ENCODE data around the gene RSPH1.
"Not testable (repeated sequence)": the region's sequence is repeated elsewhere in the genome, so short reads cannot be mapped to it uniquely, and the experiment has no call there.

RSPH1 gene

DNA sequence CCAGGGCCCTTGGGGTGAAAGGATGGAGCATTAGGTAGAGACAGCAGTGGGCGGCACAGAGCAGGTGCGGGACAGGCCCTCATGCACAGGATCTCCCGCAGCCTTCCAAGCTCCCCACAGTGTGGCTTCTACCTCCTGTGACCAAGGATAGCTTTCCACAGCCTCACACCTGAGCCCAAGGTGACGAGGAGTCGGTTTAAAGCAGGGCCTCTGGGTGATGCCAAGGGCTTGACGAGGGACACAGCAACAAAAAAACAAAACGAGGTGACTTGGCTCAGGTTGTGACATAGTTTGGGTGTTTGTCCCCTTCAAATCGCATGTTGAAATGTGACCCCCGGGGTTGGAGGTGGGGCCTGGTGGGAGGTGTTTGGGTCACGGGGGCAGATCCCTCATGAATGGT is 15.3 kb downstream of the RSPH1 start:
- DNase-seq: no peak

DNA sequence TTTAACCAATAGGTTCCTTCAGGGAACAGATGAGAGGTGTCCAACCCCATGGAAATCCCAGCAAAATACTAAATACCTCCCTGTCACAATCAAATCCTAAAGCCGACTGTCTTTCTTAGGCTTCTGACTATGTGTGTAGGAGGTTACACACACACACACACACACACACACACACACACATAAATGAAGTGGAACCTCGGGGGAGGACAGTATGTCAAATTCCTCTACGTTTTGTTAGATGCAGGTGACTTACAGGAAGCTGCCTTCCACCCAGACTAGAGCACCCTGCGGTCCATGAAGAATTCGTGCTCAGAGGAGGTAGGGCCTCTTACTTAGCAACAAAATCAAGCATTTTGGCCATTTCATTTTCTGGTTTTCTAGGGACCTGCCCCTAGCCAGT is 16.4 kb downstream of the RSPH1 start:
- DNase-seq: no peak

DNA sequence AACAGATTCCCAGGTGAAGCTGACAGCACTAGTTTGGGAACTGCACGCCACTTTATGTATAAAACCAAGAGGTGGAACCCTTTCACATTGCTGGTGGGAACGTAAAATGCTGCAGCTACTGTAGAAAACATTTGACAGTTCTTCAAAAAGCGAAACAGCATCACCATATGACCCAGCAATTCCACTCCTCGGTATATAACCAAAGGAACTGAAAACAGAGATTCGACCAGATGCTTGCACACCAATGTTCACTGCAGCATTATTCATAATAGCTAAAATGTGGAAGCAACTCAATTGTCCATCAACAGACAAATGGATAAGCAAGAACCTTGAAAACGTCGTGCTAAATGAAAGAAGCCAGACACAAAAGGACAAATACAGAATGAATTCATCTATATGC is 17.5 kb downstream of the RSPH1 start:
- DNase-seq: no peak

DNA sequence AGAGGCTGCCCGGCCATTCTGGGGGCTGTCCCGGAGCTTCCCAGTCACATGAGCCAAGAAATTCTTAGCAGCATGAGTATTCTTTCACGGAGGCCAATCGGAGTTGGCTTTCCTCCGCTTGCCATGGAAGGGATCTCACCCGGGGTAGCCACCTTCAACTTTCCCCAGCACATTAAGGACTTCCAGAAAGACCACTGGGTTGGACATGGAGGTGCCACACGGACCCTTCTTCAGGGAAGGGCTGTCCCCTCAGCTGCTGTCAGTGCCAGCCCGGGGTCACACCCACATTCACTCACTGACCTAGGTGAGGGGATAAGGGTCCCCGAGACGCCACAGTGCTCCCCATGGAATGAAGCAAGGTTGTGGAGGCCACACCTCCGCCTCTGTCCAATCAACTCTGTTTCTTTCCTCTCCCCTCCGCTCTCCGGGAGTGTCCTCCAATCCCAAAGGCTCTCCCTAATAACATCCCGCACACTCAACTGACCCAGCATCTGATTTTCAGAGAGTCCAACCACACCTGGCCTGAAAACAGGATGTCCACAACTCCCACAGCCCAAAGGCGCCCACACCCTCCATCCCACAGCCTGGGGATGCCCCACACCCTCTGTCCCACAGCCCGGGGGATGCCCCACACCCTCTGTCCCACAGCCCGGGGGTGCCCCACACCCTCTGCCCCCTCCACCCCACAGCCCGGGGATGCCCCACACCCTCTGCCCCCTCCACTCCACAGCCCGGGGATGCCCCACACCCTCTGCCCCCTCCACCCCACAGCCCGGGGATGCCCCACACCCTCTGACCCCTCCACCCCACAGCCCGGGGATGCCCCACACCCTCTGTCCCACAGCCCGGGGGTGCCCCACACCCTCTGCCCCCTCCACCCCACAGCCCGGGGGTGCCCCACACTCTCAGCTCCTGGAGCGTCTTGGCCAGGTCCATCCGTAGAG is 19.4 kb downstream of the RSPH1 start:
- DNase-seq: no peak

DNA sequence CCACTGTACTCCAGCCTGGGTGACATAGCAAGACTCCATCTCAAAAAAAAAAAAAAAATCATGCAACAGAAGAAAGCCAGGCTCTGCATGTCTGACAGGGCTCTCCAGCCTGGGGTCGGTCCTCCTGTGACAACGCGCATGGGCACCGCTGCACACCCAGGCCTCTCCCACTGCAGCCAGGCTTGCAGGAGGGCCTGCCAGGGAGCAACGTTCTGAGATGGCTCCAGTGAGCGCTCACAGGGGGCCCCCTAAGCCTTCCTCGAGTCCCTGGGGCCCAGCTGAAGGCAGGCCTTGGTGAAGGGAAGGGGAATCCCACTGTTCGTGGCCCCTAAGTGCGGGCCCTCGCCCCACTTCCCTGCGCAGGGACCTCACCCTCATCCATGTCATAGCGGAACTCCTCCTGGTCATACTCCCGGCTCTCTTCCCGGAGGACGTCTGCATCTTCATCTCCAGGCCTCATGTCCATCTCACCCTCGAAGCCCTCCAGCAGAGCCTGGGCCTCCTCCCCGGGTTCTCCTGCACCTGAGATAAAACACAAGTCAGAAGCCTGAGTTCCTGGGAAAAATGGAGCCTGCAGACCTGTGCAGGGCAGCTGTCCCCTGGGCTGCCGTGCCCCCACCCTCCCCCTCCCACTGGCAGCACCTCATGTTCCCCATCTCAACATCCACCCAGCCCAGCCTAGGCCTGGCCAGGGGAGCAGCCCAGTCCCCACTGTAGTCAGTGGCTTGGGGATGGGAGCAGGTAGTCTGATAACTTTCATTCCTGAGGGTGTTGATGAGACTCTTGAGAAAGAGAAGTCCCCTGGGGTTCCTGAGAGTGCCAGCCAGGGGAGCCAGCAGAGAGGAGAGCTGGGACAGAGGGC is 20.3 kb downstream of the RSPH1 start:
- DNase-seq: no peak

DNA sequence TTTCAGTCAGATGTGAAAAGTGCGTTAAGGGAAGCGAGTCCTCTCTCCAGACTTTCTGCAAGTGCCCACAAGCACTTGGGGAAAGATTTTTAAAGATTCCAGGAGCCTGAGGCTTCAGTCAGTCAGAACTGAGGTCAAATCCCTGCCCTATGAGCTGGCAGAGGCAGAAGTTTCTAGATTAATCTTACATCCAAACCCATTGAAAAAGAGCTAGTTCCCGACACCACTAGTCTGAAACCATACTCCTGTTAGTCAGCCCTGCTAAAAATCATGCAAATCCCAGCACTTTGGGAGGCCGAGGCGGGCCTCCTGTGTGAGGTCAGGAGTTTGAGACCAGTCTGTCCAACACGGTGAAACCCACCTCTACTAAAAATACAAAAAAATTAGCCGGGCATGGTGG is 21.0 kb downstream of the RSPH1 start:
- DNase-seq: no peak

DNA sequence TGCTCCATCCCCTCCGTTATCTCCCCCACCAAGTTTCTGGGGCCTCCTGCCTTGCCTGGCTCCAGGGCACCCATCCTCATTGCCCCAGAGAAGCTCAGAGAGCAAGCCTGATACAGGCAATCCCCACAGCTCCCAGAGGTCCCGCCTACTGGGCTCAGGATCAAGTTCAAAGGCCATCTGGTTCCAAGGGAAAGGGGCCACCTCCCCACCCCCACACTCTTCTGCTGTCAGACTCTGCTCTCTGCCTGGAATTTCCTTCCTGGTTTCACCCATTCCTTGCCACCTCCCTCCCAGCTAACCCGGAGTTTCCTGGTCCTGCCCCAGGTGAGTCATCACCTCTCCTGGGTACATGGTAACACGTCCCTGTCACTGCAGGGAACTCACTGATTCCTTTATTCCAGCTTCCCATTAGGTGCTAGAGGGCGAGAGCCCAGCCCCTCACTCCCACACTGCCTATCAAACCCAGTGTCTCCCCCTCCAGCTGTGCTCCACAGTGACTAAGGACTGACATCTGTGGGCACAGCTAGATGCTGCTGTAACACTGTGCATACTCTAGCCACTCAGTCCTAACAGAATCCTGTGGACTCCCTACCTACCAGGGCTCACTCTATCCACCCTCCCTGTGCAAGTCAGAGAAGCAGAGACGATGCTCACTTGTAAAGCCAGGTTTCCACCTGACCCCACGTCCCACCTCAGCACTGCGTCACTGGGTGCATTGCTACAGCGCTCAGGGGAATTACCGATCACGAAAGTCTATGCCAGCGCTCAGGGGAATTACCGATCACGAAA is 21.8 kb downstream of the RSPH1 start:
- no peak for DNase-seq

DNA sequence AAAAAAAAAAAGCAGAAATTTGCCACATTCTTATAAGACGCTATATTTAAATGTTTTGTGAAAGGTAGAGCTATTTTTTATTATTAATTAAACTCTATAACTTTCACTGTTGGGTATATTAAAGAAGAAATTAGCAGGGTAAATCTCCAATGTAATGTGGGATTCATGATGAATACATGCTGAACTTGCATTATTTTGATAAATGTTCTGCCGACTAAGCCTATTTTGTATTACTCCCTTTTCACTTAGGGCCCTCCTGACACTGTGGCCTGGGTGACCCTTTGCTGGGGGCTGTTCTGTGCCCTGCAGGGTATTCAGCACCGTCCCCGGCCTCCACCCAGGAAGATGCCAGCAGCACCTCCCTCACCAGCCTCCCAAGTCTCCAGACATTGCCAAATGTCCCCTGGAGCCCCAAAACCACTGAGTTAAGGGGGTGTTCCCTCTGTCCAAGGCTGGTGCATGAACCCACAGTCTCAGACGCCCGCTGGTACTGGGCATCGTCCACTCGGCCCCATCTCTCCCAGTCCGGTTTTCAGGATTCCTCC is 22.5 kb downstream of the RSPH1 start:
- DNase-seq: no peak

DNA sequence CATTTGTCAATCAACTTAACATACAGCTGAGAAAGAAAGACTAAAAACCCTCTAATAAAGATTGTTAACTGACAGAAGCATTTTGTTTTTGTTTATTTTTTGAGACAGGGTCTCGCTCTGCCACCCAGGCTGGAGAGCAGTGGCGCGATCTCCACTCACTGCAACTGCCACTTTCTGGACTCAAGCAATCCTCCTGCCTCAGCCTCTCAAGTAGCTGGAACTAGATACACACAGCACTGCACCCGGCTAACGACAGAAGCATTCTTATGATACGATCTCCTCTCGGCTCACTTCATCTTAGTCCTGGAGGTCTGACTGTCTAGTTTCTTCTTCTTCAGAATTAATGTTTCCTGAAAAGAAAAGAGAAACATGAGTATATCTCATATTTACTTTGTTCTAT is 23.5 kb downstream of the RSPH1 start:
- DNase-seq: no peak

DNA sequence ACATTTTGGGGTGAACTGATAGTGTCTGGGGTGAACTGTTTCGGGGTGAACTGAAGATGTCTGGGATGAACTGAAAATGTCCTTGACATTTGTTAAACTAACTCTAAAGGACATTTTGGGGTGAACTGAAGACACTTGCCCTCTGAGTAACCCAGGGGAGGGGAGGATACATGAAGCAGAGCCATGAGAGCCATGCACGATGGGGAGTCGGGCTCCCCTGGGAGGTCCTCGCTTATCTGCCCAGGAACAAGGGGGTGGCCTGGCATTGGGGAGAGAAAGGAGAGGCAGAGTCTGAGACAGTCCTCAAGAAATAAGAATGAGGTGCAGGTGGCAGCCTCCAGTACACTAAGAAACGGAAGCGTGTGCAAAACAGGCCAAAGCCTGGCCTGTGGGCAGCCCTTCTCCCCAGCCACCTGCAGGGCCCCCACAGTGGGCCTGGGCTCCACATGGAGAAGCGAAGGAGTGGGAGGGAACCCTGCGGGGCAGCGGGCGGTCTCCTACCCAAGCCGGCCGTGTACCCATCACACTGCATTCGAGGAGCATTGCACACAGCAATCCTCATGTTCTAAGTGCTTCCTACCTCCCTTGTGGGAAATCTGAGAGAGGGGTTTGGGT is 24.2 kb downstream of the RSPH1 start:
- DNase-seq: no peak

DNA sequence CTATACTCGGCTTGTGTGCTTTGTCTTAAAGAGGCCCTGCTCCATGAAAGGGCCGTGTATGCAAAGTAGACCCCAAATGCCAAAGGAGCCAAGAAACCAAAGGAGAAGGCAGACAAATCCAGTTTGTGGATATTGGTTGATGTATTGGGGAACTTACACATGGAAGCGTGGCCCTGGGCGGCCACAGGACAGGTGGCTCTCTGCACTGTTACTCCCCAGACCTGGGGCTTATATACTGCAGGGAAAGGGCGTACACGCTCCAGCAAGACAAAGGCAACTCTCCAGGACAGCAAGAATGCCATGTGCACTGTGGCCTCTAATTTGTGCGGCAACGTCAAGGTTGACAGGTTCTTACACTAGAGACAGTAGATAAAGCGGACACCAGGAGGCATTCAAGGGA is 24.8 kb downstream of the RSPH1 start:
- no peak for DNase-seq

DNA sequence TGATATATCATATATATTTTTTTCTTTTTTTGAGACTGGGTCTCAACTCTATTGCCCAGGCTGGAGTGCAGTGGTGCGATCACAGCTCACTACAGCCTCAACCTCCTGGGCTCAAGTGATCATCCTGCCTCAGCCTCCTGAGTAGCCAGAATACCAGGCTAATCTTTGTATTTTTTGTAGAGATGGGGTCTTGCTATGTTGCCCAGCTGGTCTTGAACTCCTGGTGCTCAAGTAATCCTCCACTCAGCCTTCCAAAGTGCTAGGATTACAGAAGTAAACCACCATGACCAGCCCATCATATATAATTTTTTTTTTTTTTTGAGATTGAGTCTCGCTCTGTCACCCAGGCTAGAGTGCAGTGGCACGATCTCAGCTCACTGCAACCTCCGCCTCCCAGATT is 26.3 kb downstream of the RSPH1 start:
- not testable (repeated sequence) for DNase-seq

DNA sequence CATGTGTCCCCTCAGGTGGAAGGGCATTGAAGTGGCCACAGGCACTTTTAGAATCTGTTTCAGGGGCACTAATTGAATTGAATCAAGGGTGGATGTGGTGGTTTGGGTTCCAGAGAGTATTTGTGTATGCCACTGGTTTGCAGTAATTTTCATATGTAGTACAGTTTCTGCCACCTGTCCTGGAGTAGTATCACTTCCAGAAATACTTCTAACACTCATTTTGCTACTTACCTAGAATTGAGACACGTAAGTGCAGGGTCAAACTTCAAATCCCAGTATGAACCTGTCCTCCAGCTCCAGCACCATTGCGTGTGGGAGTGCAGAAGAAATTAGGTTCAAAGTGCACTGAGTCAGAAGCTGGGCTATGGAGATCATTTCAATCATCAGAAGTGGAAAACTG is 26.8 kb downstream of the RSPH1 start:
- DNase-seq: no peak

DNA sequence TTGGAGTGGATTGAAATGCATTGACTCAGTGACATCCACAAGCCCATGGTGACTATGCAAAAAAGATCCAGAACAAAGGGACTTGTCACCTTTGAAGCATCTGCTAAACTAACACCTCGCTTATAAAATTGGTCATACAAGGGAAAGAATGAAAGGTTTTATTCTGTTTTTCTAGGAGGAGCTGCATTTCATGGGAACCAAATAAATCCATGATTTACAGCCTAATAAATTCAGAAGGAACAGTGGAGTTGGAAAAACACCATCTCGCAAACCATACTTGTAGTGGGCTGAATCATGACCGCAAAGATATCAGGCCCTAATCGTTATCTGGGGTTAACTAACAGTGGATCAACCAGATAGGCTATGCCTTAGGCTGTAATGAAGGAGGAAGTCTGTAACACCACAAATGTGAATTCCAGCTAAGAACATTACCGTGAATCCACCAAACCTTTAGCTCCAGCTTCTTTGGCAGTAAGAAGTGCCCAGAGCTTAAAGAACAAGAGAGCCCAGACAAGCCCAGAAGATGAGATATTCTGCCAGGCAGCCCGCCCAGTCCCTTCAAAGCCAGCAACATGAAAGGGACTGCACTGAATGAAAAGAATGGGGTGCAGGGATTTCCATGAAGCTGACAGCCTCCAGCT is 27.4 kb downstream of the RSPH1 start:
- no peak for DNase-seq

DNA sequence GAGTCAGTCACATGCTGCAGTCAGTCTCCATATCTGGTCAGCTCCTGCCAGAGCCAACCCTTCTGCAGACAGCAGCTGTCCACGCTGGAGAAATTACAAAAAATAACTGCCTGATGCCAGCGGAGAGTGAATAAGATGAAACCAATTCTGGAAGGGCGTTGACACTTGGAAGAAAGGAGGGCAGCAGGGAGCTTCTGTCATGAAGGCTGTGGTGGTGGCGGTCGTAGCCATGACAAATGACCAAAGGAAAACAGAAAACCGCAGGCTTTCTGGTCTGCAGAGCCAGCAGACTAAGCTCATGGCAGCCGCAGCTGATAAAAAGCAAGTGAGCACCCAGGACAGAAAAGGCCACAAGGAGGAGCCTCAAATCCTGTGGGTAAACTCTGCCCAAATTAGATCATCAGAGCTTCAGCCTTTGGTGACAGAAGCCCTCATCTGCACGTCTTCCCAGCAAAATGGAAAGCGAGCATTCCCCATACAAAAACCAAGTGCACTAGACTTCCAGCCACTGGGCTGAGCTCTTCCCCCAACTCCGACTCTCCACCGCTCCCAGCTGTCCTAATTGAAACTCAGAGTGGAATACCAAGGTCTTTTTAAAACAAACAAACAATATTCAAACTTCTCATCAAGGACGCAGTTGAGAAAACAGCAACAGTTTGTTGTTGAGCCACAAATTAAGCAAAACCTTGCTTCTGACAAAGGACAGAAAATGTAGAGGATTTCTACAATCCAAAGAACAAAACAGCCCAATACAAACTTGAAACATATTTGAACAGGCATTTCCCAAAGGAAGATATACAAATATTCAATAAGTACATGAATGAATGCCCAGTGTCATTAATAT is 28.7 kb downstream of the RSPH1 start:
- no peak for DNase-seq

DNA sequence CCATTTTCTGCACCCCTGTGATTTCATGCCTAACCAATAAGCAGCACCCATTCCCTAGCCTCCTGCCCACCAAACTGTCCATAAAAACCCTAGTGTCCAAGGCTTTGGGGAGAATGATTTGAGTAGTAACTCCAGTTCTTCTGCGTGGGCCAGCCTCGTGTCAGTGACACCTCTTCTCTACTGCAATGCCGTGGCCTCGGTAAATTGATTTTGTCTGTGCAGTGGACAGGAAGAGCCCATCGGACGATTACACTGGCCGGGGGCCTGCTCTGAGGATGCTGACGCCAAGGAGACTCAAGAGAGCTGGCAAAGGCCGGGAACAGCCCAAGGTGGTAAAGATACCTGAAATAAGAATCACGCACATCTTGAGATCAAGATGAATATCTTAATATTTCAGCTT is 29.3 kb downstream of the RSPH1 start:
- no peak for DNase-seq

DNA sequence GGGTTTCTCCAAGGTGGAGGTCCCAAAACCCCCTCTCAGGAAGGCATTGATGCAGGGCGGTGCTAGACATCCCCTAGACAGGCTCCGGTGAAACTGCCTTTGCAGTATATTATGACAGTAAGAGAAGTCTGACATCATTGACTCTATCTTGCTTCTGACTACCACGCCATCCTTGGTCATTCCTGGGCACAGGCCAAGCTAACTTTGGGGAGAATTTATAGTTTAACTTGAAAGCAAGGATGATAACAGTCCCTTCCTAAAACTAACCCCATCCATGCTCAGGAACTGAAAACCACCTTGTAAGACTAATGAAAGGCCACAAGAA is 30.3 kb downstream of the RSPH1 start:
- no peak for DNase-seq

DNA sequence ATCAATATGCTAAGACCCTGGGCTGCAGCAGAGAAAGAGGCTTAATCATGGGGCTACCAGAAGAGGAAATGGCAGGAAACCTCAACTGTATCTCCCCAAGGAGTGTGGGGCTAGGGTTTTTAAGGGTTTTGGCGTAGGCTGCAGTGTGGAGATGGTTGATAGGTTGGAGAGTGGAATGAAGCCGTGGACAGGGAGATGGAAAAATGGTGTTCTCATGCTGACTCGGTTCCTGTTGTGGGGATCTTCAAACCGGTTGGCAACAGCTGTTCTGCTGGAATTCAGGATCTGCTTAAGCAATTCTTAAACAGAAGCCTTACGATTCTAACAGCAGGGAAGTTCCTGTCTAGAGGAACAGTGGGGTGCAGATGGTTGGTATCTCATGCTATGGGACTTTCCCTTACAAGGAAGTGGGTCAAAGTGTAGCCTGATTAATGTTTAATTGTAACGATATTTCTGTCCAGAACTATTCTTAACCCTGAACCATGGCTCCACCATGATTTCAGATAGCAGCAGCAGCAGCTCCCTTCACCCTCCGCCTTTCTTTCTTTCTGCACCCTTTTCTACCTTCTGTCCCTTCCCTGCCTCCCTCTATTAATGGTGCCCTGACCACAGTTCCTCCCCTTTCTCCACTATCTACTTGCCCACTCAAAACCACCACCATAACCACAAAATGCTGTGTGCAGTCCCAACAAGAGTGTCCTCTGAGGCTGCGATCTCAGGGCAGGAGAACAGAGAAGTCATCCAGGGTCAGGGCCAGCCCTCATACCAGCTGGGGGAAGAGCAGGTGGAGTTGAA is 30.8 kb downstream of the RSPH1 start:
- DNase-seq: no peak

DNA sequence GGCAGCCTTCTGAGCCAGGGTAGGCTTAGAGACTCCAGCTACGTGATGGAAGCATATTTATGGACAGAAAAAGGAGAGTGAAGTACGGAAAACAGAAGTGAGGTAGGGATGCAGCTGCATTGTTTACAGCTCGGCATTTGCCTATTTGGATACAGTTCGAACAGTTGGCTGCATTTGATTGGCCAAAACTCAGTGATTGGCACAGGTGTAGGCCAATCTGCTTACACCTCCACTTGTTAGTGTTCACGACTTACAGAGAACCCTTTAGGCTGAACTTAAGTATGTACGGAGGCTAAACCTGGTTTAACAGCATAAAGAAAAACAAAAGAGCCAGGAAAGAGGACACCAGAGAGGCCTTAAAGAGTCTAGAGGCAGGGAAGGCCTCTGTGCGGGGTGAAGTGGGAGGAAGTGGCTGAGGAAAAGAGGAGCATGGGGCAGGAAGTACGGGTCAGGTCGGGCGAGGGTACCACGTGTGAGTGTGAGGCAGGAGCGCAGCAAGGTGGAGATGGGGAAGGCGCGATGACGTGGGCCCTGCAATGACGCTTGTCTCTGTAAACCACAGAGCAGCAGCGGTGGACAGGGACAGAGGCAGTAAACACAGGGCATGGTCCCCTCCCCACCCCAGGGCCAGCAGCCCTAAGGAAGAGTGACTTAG is 32.0 kb downstream of the RSPH1 start:
- DNase-seq: peak; percentile 80

Data from central memory CD4-positive, alpha-beta T cell (primary cell).